H1 (cell line): ENCODE results near the gene SRRM5. TPM values are rescaled to one million over a fixed set of nuclear protein-coding genes. Genes with fewer than 3 reads are reported as not detected.

Experiments
- CTCF ChIA-PET: fragments of 300-600 bp; sonication (Branson Sonifier 250); formaldehyde crosslinking; loops from one replicate; lab custom pipeline; 2021; ENCODE audit not compliant: partially characterized antibody; lab: Charles Lee
- POLR2A ChIA-PET: fragments of 300-600 bp; sonication (Branson Sonifier 250); formaldehyde crosslinking; loops from one replicate; lab custom pipeline; 2021; ENCODE audit warnings: inconsistent platforms; ENCODE audit not compliant: partially characterized antibody; lab: Charles Lee
- DNase-seq, 2 experiments: peaks; one replicate each; pipeline versions ENCODE4 v3.0.0 to v3.0.0-alpha.2; 2010 to 2022; ENCODE audit warnings: low spot score in 2 of 2, low read depth in 1 of 2, mixed read lengths in 1 of 2
- FAIRE-seq: peaks from 2 replicates; lab custom pipeline; 2011; peaks lifted over from hg19 to GRCh38; lab: Jason Lieb, UNC
- H2AFZ ChIP-seq: 2 replicates; pipeline ENCODE4 v1.8.1; 2012; ENCODE audit warnings: low read length, inconsistent platforms
- H2AK5ac ChIP-seq: 2 replicates; pipeline ENCODE4 v1.6.1; 2013; ENCODE audit warnings: low read depth, low read length
- H2BK120ac ChIP-seq: replicated peaks from 2 replicates; pipeline ENCODE3; 2013; ENCODE audit warnings: low read depth, low read length, inconsistent platforms
- H2BK12ac ChIP-seq: 2 replicates; pipeline ENCODE4 v1.6.1; 2013; ENCODE audit warnings: low read depth, low read length
- H2BK15ac ChIP-seq: 2 replicates; pipeline ENCODE4 v1.6.1; 2013; ENCODE audit warnings: low read length
- H2BK20ac ChIP-seq: 2 replicates; pipeline ENCODE4 v1.6.1; 2013; ENCODE audit warnings: low read length
- H2BK5ac ChIP-seq: 2 replicates; pipeline ENCODE4 v1.6.1; 2013; ENCODE audit warnings: low read depth, low read length
- H3K14ac ChIP-seq: 2 replicates; pipeline ENCODE4 v1.6.1; 2013; ENCODE audit warnings: inconsistent platforms; ENCODE audit not compliant: insufficient read length
- H3K18ac ChIP-seq: 2 replicates; pipeline ENCODE4 v1.6.1; 2013; ENCODE audit warnings: low read length; ENCODE audit errors: extremely low read depth
- H3K23ac ChIP-seq: 2 replicates; pipeline ENCODE4 v1.6.1; 2013; ENCODE audit warnings: inconsistent platforms; ENCODE audit not compliant: insufficient read length
- H3K23me2 ChIP-seq: 2 replicates; pipeline ENCODE4 v1.6.1; 2013; ENCODE audit warnings: low read depth, low read length
- H3K27ac ChIP-seq: 2 replicates; pipeline ENCODE4 v1.6.1; 2011; ENCODE audit warnings: low read depth, low read length, inconsistent platforms
- H3K27me3 ChIP-seq, 4 experiments: replicated peaks in 1 of 4; 1 replicate in 1 of 4; 2 replicates in 3 of 4; pipeline versions ENCODE4 v1.6.1 to v1.8.1; 2011 to 2013; ENCODE audit warnings: low read length in 3 of 4, mild to moderate bottlenecking in 3 of 4, inconsistent platforms in 2 of 4, mixed read lengths in 2 of 4, moderate library complexity in 1 of 4; ENCODE audit not compliant: control insufficient read depth in 3 of 4, insufficient read depth in 3 of 4; ENCODE audit errors: extremely low read depth in 1 of 4
- H3K36me3 ChIP-seq, 4 experiments: 2 replicates each; pipeline versions ENCODE4 v1.6.1 to v1.8.1; 2011 to 2013; ENCODE audit warnings: mild to moderate bottlenecking in 4 of 4, low read length in 3 of 4, moderate library complexity in 2 of 4, control low read depth in 1 of 4, inconsistent platforms in 1 of 4; ENCODE audit not compliant: insufficient read depth in 4 of 4, control insufficient read depth in 2 of 4
- H3K4ac ChIP-seq: replicated peaks from 2 replicates; pipeline ENCODE3; 2013; ENCODE audit warnings: low read length, low read depth, mixed read lengths, inconsistent platforms; ENCODE audit not compliant: insufficient read length
- H3K4me1 ChIP-seq, 4 experiments: replicated peaks in 1 of 4; 1 replicate in 1 of 4; 2 replicates in 3 of 4; pipeline versions ENCODE4 v1.6.1 to v1.8.1; 2011 to 2013; ENCODE audit warnings: low read length in 3 of 4, inconsistent platforms in 2 of 4, mixed read lengths in 1 of 4; ENCODE audit not compliant: insufficient read depth in 4 of 4, control insufficient read depth in 3 of 4
- H3K4me2 ChIP-seq, 2 experiments: 2 replicates each; pipeline versions ENCODE4 v1.6.1 to v1.8.1; 2011 to 2013; ENCODE audit warnings: low read depth in 2 of 2, low read length in 2 of 2, control low read depth in 1 of 2, inconsistent platforms in 1 of 2, mild to moderate bottlenecking in 1 of 2; ENCODE audit not compliant: insufficient read depth in 1 of 2
- H3K4me3 ChIP-seq, 4 experiments: fragments of 200-600, 300-600 bp in 1 of 4; sonication (generic), shearing (Covaris generic), sonication (Bioruptor Twin) in 1 of 4; 2 replicates each; pipeline versions ENCODE4 v1.5.1 to v1.8.1; 2011 to 2016; ENCODE audit warnings: low read length in 4 of 4, low read depth in 3 of 4, control low read depth in 2 of 4, inconsistent platforms in 2 of 4, mild to moderate bottlenecking in 2 of 4, mixed read lengths in 1 of 4, moderate library complexity in 1 of 4; ENCODE audit not compliant: insufficient read depth in 2 of 4; ENCODE audit errors: extremely low read depth in 1 of 4
- H3K56ac ChIP-seq: replicated peaks from 2 replicates; pipeline ENCODE3; 2013; ENCODE audit warnings: low read depth, mild to moderate bottlenecking, mixed read lengths, low read length, inconsistent platforms; ENCODE audit not compliant: insufficient read length
- H3K79me1 ChIP-seq: 2 replicates; pipeline ENCODE4 v1.6.1; 2013; ENCODE audit warnings: low read depth, low read length, control low read depth
- H3K79me2 ChIP-seq, 2 experiments: 2 replicates each; pipeline versions ENCODE4 v1.6.1 to v1.8.1; 2012 to 2013; ENCODE audit warnings: low read length in 2 of 2, mild to moderate bottlenecking in 2 of 2, inconsistent platforms in 1 of 2; ENCODE audit not compliant: insufficient read depth in 2 of 2, control insufficient read depth in 1 of 2
- H3K9ac ChIP-seq, 4 experiments: replicated peaks in 1 of 4; 1 replicate in 1 of 4; 2 replicates in 3 of 4; pipeline versions ENCODE4 v1.6.1 to v1.8.1; 2011 to 2013; ENCODE audit warnings: low read depth in 3 of 4, low read length in 3 of 4, control low read depth in 2 of 4, mild to moderate bottlenecking in 2 of 4, moderate library complexity in 2 of 4, inconsistent platforms in 1 of 4; ENCODE audit errors: extremely low read depth in 1 of 4
- H3K9me3 ChIP-seq, 2 experiments: 2 replicates each; pipeline versions ENCODE4 v1.6.1 to v1.8.1; 2012 to 2013; ENCODE audit warnings: mild to moderate bottlenecking in 2 of 2, moderate library complexity in 2 of 2, control low read depth in 1 of 2, inconsistent platforms in 1 of 2, low read depth in 1 of 2, low read length in 1 of 2, mixed read lengths in 1 of 2; ENCODE audit not compliant: insufficient read depth in 2 of 2
- H4K20me1 ChIP-seq, 2 experiments: replicated peaks in 1 of 2; 2 replicates each; pipeline versions ENCODE3 to v1.8.1; 2011 to 2013; ENCODE audit warnings: inconsistent platforms in 2 of 2, low read length in 2 of 2, mild to moderate bottlenecking in 1 of 2; ENCODE audit not compliant: insufficient read depth in 2 of 2, control insufficient read depth in 1 of 2
- H4K5ac ChIP-seq: 2 replicates; pipeline ENCODE4 v1.6.1; 2013; ENCODE audit warnings: low read length, low read depth, mixed read lengths, inconsistent platforms; ENCODE audit not compliant: insufficient read length
- H4K8ac ChIP-seq: 2 replicates; pipeline ENCODE4 v1.8.0; 2013; ENCODE audit warnings: mild to moderate bottlenecking, moderate library complexity, low read length, inconsistent platforms; ENCODE audit not compliant: insufficient read depth; ENCODE audit errors: extremely low read depth
- H4K91ac ChIP-seq: replicated peaks from 2 replicates; pipeline ENCODE3; 2013; ENCODE audit warnings: low read length, mixed read lengths, inconsistent platforms; ENCODE audit not compliant: insufficient read length
- ASH2L ChIP-seq: fragments of 200-600, 300-600 bp; sonication (generic); IDR thresholded peaks from one replicate; pipeline ENCODE4 v1.7.1; 2017; ENCODE audit warnings: low read length
- BACH1 ChIP-seq: IDR thresholded peaks from 2 replicates; pipeline ENCODE4 v1.6.1; 2012; ENCODE audit warnings: low read length, improper control_type of control experiment
- CHD2 ChIP-seq: IDR thresholded peaks from 2 replicates; pipeline ENCODE4 v1.6.1; 2012; ENCODE audit warnings: low read length, improper control_type of control experiment
- CTBP2 ChIP-seq: IDR thresholded peaks from 2 replicates; pipeline ENCODE4 v1.7.0; 2011; ENCODE audit warnings: borderline replicate concordance, mild to moderate bottlenecking, moderate library complexity, mixed read lengths, low read length; ENCODE audit not compliant: insufficient read depth, insufficient read length
- EZH2 ChIP-seq: fragments of 200-600 bp; sonication (generic); IDR thresholded peaks from 2 replicates; pipeline ENCODE4 v1.7.1; 2012; ENCODE audit warnings: low read depth, mild to moderate bottlenecking, moderate library complexity, low read length, inconsistent platforms; ENCODE audit not compliant: severe bottlenecking
- FOSL1 ChIP-seq: IDR thresholded peaks from 2 replicates; pipeline ENCODE4 v1.6.1; 2011; ENCODE audit warnings: mild to moderate bottlenecking, low read depth, low read length, moderate library complexity; ENCODE audit not compliant: insufficient read depth
- POLR2AphosphoS5 ChIP-seq: IDR thresholded peaks from 2 replicates; pipeline ENCODE4 v1.6.1; 2011; ENCODE audit warnings: low read depth, low read length
- RNF2 ChIP-seq: fragments of 200-900, 300-1000 bp; sonication (generic); IDR thresholded peaks from 2 replicates; pipeline ENCODE4 v1.7.1; 2016; ENCODE audit warnings: borderline replicate concordance, low read depth, mild to moderate bottlenecking, antibody characterized with exemption, low read length; ENCODE audit not compliant: poor library complexity, severe bottlenecking; ENCODE audit errors: missing control alignments
- WGBS, 2 experiments: shearing (Covaris generic) in 1 of 2; methylation state at CpG; one replicate each; pipeline versions ENCODE4 v1.1.6 to v1.1.7; 2013 to 2015; ENCODE audit warnings: low lambda C conversion rate in 2 of 2, mixed read lengths in 2 of 2, inconsistent platforms in 1 of 2, low coverage in 1 of 2, missing lambda C conversion rate in 1 of 2; ENCODE audit not compliant: insufficient replicate concordance in 2 of 2, insufficient coverage in 1 of 2, insufficient read length in 1 of 2; ENCODE audit errors: extremely low coverage in 1 of 2, missing lambda C conversion rate in 1 of 2; 5-methylcytosine and 5-hydroxymethylcytosine counted together
- polyA plus RNA-seq, 7 experiments: library from polyadenylated mRNA; depleted of rRNA in 3 of 7; stranded (reverse) in 5 of 7; unstranded in 2 of 7; fragments of >200 nt in 5 of 7; fragments of 200-250 nt in 2 of 7; gene quantifications; 1 replicate in 5 of 7; 2 replicates in 1 of 7; 4 replicates in 1 of 7; pipeline versions ENCODE4 v1.2.1 to v1.2.3, GENCODE V29; 2011 to 2013; ENCODE audit warnings: missing spikeins in 2 of 7, mixed read lengths in 2 of 7
- total RNA-seq: library from RNA; stranded (reverse); fragmentation: NEBNext Ultra II Directional; extraction: Animal tissue kit (Norgen Biotek cat#: 25700); gene quantifications from 2 replicates; pipeline ENCODE4 v1.2.1, GENCODE V29; 2021
- TF ChIP-seq, protein P1 (sequence below): IDR thresholded peaks from 2 replicates; pipeline ENCODE4 v1.6.1; 2012; ENCODE audit warnings: inconsistent platforms

The SRRM5 gene
- total and polyA plus RNA-seq, 2 of the 8 experiments (the other 6 are each of a cell fraction or from before 2014, with no cell fraction given): 0.06 to 0.11 TPM

GRCh38 chr19:43595999-43596841 is 15.7 kb upstream of the SRRM5 start, which contains the start of the genes IRGQ and ZNF576:
Gene IRGQ (minus strand): TSS chr19:43596134. CDS start chr19:43595338, 796 bp downstream.
Gene ZNF576 (plus strand): TSS chr19:43596595. CDS start chr19:43597109, 514 bp downstream.
- peak within 1 kb of the TSS; percentile 97 for H3K27ac ChIP-seq
- DNase-seq (peak; percentile 100), FAIRE-seq (peak; percentile 89)
- peak within 1 kb of the TSS; percentile 60 to 94 (median 86) for H3K9ac ChIP-seq
- no peak within 1 kb of the TSS; the same call in 1 of the 2 replicates for H2BK12ac ChIP-seq
- peak within 1 kb of the TSS; percentile 90 for H2BK5ac ChIP-seq
- H3K23ac ChIP-seq: no peak within 1 kb of the TSS
- peak within 1 kb of the TSS; percentile 56 for H3K56ac ChIP-seq
- no peak within 1 kb of the TSS for H4K91ac ChIP-seq
- 1% methylated on average over 60 of the region's 60 CpGs; no CpG with 5 or more reads in 1 of the 2 experiments for WGBS, 2 experiments
- H3K23me2 ChIP-seq: peaks cover 16% of the 10 kb centered on the region; the same call in 1 of the 2 replicates
- H2AFZ ChIP-seq: peak within 1 kb of the TSS; percentile 93; the same call in 1 of the 2 replicates
- POLR2A ChIA-PET: interaction anchor here (0.8 to 3.9 kb wide), 15 partner anchors 10 to 72 kb away, joined by 3 to 36 read pairs (median 4); partner anchors contain the start of genes PINLYP, XRCC1 and ZNF575
- no peak within 1 kb of the TSS for H3K14ac ChIP-seq
- peak within 1 kb of the TSS; percentile 89 to 98 for H3K4me2 ChIP-seq
- H3K18ac ChIP-seq: peak within 1 kb of the TSS; percentile 78
- no peak within 1 kb of the TSS for H2BK120ac ChIP-seq
- peak within 1 kb of the TSS; percentile 79 to 90 (median 86) for H3K4me3 ChIP-seq
- peaks cover 5 to 20% of the 10 kb centered on the region in 2 experiments for H3K79me2 ChIP-seq
- peaks cover 7% of the 10 kb centered on the region for H3K79me1 ChIP-seq
- H3K4me1 ChIP-seq: peaks cover 2 to 6% (median 3%) of the 10 kb centered on the region in 4 experiments; a peak in 6 of 7 replicates
- peaks cover 5 to 21% (median 12%) of the 10 kb centered on the region in 4 experiments; a peak in 6 of 8 replicates for H3K36me3 ChIP-seq
- no peaks in the 10 kb centered on the region for H3K9me3 ChIP-seq
- CTCF ChIA-PET: interaction anchor here (0.6 to 6.5 kb wide), 14 partner anchors 9 to 285 kb away, joined by 3 to 92 read pairs (median 17); partner anchors contain the start of genes ETHE1 and ZNF575
- peak within 1 kb of the TSS; percentile 61; the same call in 1 of the 2 replicates for H2AK5ac ChIP-seq
- no peak within 1 kb of the TSS for H2BK20ac ChIP-seq
- H3K4ac ChIP-seq: no peak within 1 kb of the TSS
- H4K20me1 ChIP-seq: peaks cover 0 to 3% of the 10 kb centered on the region in 2 experiments
- H4K8ac ChIP-seq: peak within 1 kb of the TSS; percentile 97
- no peaks in the 10 kb centered on the region for H3K27me3 ChIP-seq
- H2BK15ac ChIP-seq: peak within 1 kb of the TSS; percentile 63; the same call in 1 of the 2 replicates
- peak within 1 kb of the TSS; percentile 77 for H4K5ac ChIP-seq
- TF ChIP-seq POLR2AphosphoS5: peak; percentile 71
- TF ChIP-seq BACH1: 0 out of 2 replicates have a peak, but pooled peaks have one; percentile 12
- no peak for TF ChIP-seq CTBP2
- TF ChIP-seq, protein P1, sequence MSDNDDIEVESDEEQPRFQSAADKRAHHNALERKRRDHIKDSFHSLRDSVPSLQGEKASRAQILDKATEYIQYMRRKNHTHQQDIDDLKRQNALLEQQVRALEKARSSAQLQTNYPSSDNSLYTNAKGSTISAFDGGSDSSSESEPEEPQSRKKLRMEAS: no peak; the same call in 1 of the 2 replicates
- no peak for TF ChIP-seq FOSL1
- no peak for TF ChIP-seq EZH2
- TF ChIP-seq RNF2: no peak
- no peak for TF ChIP-seq CHD2
- TF ChIP-seq ASH2L: peak; percentile 65
